Posterior vena cava (tissue), 2 donors: Measurements from ENCODE around the gene ZHX3. TPM values are rescaled to one million over a fixed set of nuclear protein-coding genes. Genes with fewer than 3 reads are reported as not detected.

Source experiments
- DNase-seq: peaks from one replicate; pipeline ENCODE4 v3.0.0-alpha.2; 2020; ENCODE audit warnings: low spot score
- intact Hi-C, 2 donors: fragments of 100-400 bp; cut with DNase I; formaldehyde crosslinking; loops; one replicate each; pipeline versions ENCODE4 v1.14.1 to v1.14.2; 2022 to 2023
- total RNA-seq, 2 donors: library from RNA; stranded (reverse); fragmentation: NEBNext Ultra II Directional; extraction: Animal tissue kit (Norgen Biotek cat#: 25700); gene quantifications; one replicate each; pipeline ENCODE4 v1.2.1, GENCODE V29; 2021
- donor health status: DM: yes; HTN: yes; CAD: no.
- donor health status: DM: yes; HTN: yes; CAD: no.

The ZHX3 gene
- total RNA-seq, 2 donors from 2014 or later: 88.2 to 92.9 TPM

DNA sequence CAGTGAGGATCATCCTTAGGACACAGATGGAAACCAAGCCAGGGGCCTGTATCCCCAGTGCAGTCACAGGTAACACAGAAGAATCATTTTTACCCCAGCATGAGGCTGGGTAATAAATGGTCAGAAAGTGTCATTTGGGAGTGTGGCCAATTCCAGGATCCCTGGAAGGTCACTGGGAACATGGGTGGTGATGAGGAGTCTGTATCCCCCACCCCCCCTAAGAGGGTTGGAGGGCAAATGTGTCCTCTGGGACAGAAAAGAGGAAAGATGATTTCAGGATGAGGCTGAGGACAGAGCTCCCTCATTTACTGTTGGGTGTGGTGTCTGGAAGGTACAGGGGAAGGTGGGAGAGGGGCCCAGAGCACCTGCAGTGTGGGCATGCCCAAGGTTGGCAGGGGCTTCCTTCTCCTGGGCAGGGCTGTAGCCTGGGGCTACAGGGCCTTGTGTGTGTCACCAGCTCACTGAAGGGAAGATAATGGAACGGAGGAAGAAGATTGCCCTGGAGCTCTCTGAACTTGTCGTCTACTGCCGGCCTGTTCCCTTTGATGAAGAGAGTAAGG is 145.7 kb downstream of the ZHX3 start:
- peak; percentile 43 for DNase-seq
- intact Hi-C loops: loop anchor here (5.0 to 10.0 kb wide), 2 partner anchors 60 to 243 kb away; no protein-coding TSS in a partner anchor

DNA sequence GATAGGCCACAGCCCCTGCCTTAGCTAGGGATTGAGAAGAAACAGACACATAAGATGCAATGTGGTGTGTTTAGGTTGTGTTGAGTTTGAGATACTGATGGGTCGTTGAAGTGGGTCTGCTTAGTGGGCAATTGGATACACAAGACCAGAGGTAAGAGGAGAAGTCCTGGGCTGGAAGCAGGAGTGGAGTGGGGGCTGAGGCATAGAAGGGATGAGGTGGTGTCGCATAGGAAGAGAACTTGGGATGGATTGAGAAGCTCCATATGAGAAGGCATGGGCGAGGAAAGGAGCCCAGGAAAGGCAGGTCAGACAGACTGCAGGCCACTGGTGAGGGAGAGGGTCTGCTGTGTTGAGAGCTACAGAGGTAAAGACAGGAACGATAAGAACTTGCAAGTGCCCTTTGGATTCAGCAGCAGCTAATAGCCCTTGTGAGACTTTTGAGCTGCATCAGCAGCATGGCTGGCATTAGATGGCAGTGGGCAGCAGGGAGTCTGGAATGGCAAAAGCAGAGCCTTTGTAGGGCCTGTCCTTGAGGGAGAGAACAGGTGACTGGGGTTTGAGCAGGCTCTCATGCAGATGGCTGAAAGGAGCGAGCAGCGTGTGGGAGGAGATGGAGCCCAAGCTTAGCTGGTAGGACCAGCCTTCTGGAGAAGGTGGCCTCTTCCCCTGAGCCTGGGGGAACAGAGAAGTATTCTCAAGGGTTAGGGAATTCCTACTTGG is 147.0 kb downstream of the ZHX3 start:
- peak; percentile 20 for DNase-seq
- intact Hi-C loops: loop anchor here (5.0 to 10.0 kb wide), 2 partner anchors 62 to 244 kb away; no protein-coding TSS in a partner anchor

DNA sequence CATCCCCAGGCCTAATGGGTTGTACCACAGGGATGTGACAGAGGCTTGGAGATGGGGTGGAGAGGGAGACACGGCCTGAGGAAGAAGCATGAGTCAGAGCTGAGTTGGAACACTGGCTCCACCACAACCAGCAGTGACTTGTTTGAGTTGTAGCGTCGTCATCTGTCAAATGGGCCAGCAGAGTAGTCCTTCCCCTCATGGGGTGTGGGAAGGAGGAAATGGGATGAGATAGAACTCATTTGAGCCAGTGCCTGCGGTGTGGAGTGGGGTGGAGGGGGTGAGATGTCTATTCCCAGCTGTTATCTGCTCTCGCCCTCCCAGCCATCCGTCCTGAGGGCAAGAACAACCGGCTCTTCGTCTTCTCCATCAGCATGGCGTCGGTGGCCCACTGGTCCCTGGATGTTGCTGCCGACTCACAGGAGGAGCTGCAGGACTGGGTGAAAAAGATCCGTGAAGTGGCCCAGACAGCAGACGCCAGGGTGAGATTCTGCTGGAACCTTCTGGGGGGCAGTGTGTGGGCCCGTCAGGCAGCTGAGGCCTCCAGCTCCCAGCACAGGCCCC is 147.7 kb downstream of the ZHX3 start:
- DNase-seq: peak; percentile 81
- intact Hi-C loops: loop anchor here (5.0 to 10.0 kb wide), 3 partner anchors 62 to 245 kb away; partner anchors contain the start of gene LPIN3 (in 1 of the 2)

DNA sequence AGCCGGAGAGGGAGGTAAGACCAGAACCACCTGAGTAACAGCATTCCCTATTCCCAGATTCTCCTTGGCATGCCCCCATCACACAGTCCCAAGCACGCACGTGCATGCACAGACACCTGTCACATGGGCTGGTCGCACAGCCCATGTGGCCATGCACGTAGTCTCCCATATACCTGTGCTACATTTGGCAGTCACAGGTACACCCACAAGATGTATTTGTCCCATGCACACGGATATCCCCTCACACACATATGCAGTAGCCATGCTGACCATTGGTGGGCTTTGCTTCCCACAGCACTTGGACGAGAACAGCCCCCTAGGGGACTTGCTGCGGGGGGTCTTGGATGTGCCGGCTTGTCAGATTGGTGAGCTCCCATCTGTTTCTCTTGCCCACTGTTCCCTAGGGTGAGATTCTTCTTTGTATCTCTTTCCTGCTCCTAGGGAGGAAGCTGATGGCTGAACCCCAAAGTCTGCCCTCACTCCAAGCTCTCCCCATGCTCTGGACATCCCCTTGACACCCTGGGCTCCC is 148.3 kb downstream of the ZHX3 start:
- intact Hi-C loops: loop anchor here in 1 of 2 donors (5.0 kb wide), 1 partner anchor 173 kb away; the partner anchor contains the start of gene LPIN3
- DNase-seq: peak; percentile 36

DNA sequence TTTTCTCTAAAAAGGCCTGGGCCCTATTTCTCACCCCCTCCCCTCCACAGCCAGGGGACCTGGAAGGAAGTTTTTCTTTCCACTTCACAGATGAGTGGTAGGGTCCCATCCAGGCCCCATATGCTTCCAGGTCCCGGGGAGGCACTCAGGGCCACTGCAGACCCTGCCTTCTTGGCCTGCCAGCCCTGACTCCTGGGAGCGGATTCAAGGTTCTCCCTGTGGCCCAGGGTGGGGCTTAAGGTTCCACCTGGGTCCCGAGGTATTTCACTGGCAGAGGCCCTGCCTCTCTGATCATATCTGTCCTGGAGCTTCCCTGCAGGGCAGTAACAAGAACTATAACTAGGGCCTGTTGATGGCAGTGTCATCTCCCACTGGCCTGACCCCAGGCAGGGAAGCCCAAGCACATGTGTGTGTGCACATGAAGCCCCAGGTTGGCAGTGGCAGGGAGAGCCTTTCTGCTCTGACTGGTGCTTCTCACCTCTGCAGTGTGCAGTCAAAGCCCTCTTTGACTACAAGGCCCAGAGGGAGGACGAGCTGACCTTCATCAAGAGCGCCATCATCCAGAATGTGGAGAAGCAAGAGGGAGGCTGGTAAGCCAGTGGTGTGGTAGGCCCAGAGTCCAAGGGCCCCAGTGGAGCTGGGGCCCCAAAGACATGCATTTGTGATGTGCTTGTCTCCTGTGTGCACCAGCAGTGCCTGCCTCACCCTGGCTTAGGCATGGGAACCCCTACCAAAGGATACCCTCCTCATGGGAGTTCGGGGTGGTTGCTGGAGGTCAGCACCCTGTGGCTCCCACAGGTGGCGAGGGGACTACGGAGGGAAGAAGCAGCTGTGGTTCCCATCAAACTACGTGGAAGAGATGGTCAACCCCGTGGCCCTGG is 149.0 kb downstream of the ZHX3 start:
- peak; percentile 60 for DNase-seq
- intact Hi-C loops: loop anchor here in 1 of 2 donors (5.0 kb wide), 1 partner anchor 174 kb away; the partner anchor contains the start of gene LPIN3

DNA sequence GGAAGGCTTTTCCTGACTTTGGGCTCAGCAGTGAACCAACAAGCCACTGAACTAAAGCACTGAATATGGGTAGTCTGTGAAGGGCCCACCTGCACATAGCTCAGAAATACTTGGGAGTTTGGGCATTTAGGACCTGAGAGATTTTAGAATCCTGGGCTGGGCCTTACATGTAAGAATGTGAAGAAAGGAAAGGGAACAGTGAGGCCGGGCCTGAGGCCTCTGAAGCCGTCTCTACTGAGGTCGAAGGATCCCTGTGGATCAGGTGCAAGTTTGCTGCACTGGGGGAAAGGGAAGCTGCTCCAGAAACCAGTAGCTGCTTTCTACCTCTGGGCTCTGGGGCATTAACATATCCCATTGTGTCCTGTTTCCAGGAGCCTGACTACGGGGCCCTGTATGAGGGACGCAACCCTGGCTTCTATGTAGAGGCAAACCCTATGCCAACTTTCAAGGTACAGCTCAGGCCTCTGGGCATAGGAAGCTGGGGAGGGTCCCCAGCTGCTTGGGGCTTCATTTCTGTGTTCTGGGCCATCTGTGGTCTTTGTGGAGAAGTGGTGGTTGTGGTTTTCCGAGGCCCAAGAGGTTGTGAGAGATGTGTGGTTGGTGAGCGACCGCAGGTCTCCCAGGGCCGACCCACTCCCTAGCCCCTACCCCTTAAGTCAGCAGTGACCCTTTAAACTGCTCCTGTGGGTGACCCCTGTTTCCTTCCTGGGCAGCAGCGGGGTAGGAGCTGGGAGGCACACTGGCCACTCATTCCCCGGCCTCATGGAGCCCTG is 149.9 kb downstream of the ZHX3 start:
- intact Hi-C loops: loop anchor here in 1 of 2 donors (5.0 kb wide), 1 partner anchor 175 kb away; the partner anchor contains the start of gene LPIN3
- peak; percentile 53 for DNase-seq

DNA sequence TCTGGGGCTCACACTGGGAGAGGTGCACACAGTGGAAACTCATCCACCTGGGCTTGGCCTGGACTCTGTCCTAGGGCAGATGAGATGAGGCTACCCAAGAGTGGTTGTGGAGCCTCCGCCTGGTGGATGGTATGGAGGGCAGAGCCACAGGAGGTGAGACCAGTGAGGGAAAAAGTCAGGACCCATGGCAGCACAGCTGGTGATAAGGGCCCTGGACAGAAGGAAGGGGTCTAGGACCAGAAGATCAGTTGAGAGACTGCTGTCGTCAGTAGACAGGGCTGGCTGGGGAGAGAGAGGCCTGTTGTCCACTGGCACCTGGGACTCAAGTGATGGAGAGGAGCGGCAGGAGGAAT is 150.4 kb downstream of the ZHX3 start:
- intact Hi-C loops: loop anchor here in 1 of 2 donors (5.0 kb wide), 1 partner anchor 175 kb away; the partner anchor contains the start of gene LPIN3
- peak; percentile 54 for DNase-seq

DNA sequence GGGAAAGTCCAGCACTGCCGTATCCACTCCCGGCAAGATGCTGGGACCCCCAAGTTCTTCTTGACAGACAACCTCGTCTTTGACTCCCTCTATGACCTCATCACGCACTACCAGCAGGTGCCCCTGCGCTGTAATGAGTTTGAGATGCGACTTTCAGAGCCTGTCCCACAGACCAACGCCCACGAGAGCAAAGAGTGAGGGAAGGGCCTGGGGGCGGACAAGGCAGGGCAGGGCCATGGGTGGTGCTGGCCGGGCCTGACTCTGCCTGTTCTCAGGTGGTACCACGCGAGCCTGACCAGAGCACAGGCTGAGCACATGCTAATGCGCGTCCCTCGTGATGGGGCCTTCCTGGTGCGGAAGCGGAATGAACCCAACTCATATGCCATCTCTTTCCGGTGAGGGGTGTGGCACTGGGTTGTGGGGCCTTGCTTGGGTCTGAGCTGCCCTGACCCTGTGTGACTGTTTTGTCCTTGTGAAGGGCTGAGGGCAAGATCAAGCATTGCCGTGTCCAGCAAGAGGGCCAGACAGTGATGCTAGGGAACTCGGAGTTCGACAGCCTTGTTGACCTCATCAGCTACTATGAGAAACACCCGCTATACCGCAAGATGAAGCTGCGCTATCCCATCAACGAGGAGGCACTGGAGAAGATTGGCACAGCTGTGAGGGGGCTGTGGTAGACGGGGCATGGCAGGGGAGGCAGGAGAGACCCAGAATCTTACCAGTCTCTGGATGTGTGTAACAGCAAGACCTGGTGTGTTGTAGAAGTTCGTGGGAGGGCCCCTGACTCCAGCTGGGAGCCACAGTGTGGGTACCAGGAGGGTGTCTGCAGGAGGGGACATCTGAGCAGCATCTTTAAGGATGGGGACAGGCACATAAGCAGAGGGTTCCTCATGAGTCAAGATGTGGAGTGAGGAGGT is 151.1 kb downstream of the ZHX3 start:
- intact Hi-C loops: loop anchor here in 1 of 2 donors (5.0 kb wide), 1 partner anchor 176 kb away; the partner anchor contains the start of gene LPIN3
- DNase-seq: peak; percentile 80

DNA sequence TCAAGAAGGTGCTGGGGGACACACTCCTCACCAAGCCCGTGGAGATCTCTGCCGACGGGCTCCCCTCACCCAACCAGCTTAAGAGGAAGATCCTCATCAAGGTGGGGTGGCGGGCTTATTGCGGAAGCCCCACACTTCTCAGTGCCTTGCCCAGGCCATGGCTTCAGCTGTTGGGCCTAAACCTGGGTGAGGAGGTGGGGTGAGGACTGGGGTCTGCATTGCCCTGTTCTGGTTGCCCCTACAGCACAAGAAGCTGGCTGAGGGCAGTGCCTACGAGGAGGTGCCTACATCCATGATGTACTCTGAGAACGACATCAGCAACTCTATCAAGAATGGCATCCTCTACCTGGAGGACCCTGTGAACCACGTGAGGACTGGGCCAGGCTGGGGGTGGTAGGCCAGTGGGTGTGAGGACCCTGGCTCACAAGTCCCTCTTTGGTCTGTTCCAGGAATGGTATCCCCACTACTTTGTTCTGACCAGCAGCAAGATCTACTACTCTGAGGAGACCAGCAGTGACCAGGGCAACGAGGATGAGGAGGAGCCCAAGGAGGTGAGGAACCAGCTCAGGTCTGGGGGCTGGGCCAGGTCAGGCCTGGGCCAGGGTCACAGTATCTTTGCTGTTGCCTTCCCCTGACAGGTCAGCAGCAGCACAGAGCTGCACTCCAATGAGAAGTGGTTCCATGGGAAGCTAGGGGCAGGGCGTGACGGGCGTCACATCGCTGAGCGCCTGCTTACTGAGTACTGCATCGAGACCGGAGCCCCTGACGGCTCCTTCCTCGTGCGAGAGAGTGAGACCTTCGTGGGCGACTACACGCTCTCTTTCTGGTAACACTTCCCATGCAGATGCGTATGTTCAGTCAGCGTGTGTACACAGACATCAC is 152.3 kb downstream of the ZHX3 start:
- DNase-seq: peak; percentile 60
- intact Hi-C loops: loop anchor here in 1 of 2 donors (5.0 kb wide), 1 partner anchor 177 kb away; the partner anchor contains the start of gene LPIN3

DNA sequence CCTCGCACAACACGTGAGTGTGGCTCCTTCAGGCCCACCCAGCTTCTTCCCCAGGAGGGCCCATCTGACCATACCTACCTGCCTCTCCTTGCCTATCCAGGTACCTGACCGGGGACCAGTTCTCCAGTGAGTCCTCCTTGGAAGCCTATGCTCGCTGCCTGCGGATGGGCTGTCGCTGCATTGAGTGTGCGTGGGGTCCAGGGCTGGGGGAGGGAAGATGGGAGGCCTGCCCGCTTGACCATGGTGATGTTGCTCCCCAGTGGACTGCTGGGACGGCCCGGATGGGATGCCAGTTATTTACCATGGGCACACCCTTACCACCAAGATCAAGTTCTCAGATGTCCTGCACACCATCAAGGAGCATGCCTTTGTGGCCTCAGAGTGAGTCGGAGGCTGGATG is 153.7 kb downstream of the ZHX3 start:
- DNase-seq: no peak
- intact Hi-C loops: no loop called here

DNA sequence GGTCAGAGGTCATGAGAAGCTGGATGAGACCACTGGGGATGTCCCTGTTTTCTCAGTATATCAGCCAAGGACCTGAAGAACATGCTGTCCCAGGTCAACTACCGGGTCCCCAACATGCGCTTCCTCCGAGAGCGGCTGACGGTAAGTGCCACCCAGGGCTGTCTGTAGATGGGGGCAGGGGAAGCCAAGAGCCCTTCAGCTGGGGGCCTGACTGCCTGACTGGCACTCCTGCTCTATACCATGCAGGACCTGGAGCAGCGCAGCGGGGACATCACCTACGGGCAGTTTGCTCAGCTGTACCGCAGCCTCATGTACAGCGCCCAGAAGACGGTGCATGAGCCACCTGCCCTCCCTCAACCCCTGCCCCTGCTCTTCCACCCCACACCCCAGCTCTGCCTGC is 155.1 kb downstream of the ZHX3 start:
- peak; percentile 78 for DNase-seq
- intact Hi-C loops: no loop called here

DNA sequence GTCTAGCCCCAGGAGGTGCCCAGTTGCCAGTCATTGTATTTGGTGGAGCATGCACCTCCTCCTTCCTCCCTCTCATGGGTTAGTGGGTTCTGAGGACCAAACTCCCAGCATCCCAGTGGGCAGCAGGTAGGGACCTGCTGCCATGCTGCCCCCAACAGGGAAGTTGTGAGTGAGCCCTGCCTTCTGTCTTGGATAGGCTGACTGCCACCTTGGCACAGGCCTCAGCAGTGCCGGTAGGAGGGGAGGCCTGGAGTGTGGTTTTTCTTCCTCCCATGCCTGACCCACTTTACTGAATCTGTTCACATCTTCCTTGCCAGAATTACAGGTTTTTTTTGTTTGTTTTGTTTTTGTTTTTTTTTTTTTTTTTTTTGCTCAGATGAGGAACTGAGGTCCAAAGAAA is 155.6 kb downstream of the ZHX3 start:
- intact Hi-C loops: no loop called here
- no peak for DNase-seq

DNA sequence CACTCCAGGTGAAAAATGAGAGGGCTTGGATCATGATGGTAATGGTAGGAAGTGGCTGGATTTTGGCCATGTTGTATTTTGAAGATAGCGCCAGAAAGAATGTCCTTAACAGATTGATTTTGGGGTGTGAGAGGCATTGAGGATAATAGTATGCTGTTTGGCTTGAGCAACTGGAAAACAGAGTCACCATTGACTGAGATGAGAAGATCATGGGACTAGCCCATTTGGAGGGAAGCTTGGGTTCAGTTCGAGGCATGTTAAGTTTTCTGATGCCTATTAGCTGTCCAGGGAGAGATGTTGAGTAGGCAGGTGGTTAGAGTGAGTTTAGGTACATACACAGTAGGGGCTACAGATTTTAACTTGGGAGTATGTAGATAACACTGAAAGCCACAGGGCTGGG is 156.8 kb downstream of the ZHX3 start:
- intact Hi-C loops: no loop called here

DNA sequence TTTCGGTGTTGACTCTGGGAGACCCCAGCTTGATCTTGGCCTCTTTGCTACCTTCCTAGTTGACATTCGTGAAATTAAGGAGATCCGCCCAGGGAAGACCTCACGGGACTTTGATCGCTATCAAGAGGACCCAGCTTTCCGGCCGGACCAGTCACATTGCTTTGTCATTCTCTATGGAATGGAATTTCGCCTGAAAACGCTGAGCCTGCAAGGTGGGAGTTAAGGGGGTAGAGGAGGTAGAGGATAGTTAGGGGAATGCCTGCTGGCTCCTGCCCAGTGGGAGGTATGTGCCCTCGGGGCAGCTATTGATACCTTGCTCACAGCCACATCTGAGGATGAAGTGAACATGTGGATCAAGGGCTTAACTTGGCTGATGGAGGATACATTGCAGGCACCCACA is 158.0 kb downstream of the ZHX3 start:
- intact Hi-C loops: no loop called here
- DNase-seq: no peak

More for the DNA sequence above, 156.8 kb downstream of the ZHX3 start:
- no peak for DNase-seq

DNA sequence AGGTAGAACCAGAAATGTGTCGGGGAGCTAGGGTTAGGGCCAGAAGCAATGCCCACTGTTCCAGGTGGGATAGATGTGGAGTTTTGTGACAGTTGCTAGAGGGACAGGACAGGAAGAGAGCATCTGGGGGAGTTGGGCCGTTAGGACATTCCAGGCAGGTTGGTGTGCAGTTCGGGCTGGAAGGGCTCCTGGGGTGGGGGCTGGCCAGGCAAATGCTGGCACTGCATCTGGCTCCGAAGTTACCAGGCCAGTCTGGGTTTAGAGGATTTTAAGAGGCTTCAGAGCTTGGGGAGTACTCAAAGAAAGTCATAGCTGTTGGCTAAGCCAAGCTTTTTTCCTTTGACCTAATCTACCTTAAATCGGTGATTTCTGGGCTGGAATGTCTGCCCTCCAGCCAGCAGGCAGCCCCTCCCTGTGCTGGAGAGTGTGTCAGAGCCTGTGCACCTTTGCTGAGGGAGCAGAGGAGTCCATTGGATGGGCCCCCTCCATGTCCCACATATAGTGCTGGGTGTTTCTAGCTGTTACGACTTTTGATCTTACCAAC is 159.4 kb downstream of the ZHX3 start:
- DNase-seq: no peak
- intact Hi-C loops: no loop called here

DNA sequence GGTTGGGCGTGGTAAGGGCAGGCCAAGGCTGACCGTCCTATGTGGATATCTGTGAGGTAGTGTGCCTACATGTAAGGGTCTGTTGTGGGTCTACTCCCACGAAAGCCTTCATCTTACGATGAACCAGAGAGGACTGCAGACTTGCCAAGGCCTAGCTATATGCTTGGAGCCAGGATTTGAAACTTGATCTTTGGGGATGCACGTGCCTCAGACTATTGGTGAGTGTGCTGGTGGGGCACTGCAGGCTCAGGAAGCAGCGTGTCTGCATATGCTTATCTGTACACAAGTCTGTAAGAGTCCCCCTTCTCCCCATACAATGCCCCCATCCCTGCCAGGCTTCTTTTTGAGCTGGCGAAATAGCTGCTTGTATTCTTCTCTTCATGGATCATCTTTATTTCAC is 162.3 kb downstream of the ZHX3 start:
- no peak for DNase-seq
- intact Hi-C loops: no loop called here
